ENCODE measurements around the gene HAND1.

HAND1 gene

DNA sequence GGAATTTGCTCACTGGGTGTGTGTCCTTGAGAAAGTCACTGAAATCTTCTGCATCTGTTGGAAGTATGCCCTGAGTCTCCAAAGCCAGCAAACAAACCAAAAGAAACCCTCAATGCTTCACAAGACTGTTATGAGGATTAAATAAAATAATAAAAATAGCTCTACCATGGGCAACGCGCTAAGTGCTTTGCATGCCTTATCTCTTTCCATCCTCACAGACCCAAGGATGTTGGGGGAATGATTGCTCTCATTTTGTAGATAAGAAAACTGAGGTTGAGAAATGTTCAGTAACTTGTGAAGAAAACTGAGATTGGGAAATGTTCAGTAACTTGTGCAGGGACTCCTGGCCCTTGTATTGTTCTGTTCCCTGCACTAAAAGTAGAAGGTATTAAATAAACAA lies 7.9 kb downstream of the HAND1 start:
- DNase-seq (ENCODE audit: low read depth in 2 of 2) = no peak
- no peak overlapping the region for H3K4me3 ChIP-seq (replicated peaks in 1 of 2; ENCODE audit: low read depth in 2 of 2, low read length in 2 of 2)
- TF ChIP-seq, protein P1, sequence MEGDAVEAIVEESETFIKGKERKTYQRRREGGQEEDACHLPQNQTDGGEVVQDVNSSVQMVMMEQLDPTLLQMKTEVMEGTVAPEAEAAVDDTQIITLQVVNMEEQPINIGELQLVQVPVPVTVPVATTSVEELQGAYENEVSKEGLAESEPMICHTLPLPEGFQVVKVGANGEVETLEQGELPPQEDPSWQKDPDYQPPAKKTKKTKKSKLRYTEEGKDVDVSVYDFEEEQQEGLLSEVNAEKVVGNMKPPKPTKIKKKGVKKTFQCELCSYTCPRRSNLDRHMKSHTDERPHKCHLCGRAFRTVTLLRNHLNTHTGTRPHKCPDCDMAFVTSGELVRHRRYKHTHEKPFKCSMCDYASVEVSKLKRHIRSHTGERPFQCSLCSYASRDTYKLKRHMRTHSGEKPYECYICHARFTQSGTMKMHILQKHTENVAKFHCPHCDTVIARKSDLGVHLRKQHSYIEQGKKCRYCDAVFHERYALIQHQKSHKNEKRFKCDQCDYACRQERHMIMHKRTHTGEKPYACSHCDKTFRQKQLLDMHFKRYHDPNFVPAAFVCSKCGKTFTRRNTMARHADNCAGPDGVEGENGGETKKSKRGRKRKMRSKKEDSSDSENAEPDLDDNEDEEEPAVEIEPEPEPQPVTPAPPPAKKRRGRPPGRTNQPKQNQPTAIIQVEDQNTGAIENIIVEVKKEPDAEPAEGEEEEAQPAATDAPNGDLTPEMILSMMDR (IDR thresholded peaks at IDR 0.05; ENCODE audit: low read depth, low read length) = no peak

DNA sequence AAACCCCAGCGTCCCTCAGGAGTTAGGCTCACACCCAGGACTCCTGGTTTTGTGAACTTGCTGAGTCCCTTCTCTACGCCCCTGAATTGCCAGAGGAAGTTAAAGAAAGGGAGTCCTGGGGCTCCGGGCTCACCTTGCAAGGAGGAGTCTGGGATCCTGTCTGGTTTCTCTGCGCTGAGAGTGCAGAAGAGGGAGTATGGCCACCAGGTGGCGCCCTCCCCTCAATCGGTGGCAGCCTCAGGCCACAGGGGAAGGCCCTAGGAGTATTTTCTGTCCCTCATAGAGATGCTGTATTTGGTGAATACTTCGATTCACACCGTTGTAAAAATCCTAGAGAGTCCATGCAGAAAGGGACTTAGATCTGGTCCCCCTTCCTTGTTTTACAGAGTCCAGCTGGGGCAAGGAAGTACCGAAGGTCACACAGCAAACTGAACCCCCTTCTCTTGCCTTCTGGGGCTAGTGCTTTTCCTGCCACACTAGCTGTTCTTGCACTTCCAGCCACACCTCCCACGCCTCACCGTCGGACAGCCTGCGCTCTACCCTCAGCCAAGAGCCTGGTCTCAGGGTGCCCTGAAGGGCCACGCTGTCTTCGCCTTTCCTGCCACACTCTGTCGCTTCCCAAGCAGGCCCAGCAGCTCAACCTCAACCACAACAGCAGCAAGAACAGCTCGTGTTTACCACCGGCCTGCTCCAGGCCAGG lies 10.2 kb downstream of the HAND1 start:
- no peak overlapping the region for H3K4me3 ChIP-seq (replicated peaks in 1 of 2; ENCODE audit: low read depth in 2 of 2, low read length in 2 of 2)
- DNase-seq (ENCODE audit: low read depth in 2 of 2) = peak; percentile 75
- TF ChIP-seq, protein P1 (IDR thresholded peaks at IDR 0.05; ENCODE audit: low read depth, low read length) = peak; percentile 87

DNA sequence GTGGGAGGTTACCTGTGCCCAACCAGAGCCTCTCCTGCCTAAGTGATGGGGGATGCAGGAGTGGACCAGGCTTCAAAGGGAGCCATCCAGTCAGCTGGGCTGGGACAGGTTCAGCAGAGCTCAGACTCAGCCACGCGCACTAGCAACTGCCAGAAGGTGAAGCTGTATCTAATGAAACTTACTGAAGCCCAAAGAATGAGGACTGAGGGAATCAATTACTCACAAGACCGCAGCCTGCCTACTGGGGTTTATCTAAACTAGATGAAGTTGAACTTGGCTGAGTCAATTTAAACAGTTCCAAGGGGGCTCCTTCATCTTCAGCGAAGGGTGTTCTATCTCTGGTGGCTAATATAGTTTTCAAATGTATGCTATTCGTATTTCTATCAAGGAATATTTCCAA lies 11.4 kb downstream of the HAND1 start:
- H3K4me3 ChIP-seq (replicated peaks in 1 of 2; ENCODE audit: low read depth in 2 of 2, low read length in 2 of 2) = no peak overlapping the region
- DNase-seq (ENCODE audit: low read depth in 2 of 2) = no peak
- TF ChIP-seq, protein P1 (IDR thresholded peaks at IDR 0.05; ENCODE audit: low read depth, low read length) = no peak

DNA sequence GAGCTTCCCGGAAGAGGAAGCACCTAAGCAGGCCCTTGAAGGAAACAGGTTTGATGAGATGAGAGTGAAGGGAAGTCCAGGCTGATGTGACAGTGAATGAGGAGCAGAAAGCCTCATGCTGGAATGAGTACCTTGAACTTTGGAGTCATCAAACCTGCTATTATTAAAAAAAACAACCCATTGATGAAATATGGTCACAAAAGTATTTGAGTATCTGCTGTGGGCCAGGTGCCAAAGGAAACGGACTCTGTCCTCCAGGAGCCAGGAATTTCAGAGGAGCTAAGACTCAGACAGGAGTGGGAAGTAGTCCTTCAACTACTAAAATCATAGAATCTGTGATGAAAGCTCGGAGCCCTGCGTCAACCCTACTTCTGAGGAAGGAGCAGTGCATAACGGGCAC lies 11.9 kb downstream of the HAND1 start:
- no peak overlapping the region for H3K4me3 ChIP-seq (replicated peaks in 1 of 2; ENCODE audit: low read depth in 2 of 2, low read length in 2 of 2)
- TF ChIP-seq, protein P1 (IDR thresholded peaks at IDR 0.05; ENCODE audit: low read depth, low read length) = no peak

DNA sequence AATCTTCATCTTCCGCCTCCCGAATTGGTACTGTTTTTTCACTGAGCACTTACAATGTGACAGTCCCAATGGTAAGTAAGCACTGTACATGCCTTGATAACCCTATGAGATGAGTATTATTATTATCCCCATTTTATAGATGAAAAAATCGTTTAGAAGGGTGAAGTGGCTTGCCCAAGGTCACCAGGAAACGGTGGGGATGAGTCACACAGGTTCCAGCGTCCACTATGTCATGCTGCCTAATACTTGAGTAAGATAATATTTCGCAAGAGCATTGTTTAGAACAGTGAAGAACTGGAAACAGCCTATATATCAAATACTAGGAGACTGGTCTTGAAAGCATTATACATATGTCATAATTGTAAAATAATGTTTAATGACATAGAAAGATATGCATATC lies 12.9 kb downstream of the HAND1 start:
- peak; percentile 76 to 90 for DNase-seq (ENCODE audit: low read depth in 2 of 2)

More for the DNA sequence above, 11.9 kb downstream of the HAND1 start:
- DNase-seq (ENCODE audit: low read depth in 2 of 2) = no peak

DNA sequence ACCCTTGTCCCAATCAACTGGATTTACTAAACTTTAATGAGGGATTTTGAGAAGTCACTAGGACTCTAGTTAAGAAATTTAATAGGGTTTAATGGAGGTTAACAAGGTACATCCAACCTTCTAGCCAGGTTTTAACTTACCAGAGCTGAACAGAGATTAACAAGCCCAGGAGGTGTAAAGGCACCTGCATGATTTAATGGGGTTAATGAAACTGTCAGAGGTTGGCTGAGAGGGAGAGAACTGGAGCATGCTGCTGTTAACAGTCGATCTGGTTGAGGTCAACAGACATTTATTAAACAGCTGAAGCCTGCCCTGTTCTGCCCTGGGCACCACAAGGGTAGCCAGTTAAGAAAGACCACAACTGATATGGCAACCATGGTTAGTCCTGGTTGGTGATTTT lies 13.6 kb downstream of the HAND1 start:
- DNase-seq (ENCODE audit: low read depth in 2 of 2) = no peak
- H3K4me3 ChIP-seq (replicated peaks in 1 of 2; ENCODE audit: low read depth in 2 of 2, low read length in 2 of 2) = no peak overlapping the region
- TF ChIP-seq, protein P1 (IDR thresholded peaks at IDR 0.05; ENCODE audit: low read depth, low read length) = no peak

More for the DNA sequence above, 12.9 kb downstream of the HAND1 start:
- TF ChIP-seq, protein P1 (IDR thresholded peaks at IDR 0.05; ENCODE audit: low read depth, low read length) = no peak
- no peak overlapping the region for H3K4me3 ChIP-seq (replicated peaks in 1 of 2; ENCODE audit: low read depth in 2 of 2, low read length in 2 of 2)

DNA sequence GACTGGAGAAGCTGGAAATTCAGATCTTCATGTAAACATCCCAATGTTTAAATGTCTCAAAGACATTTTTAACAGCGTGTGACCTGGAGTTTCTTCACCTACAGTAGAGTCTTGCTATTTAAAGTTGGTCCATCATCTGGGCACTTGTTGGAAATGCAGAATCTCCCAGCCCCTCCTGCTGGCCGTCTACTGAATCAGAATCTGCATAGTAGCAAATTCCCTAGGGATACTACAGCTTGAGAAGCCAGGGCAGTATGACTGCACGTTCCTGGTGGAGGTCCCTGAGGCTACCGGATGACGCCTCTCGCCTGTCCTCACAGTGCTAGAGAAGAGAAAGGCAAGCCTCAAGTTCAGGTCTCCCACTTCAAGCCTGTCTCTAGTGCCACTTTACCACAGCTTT lies 16.5 kb downstream of the HAND1 start:
- no peak overlapping the region for H3K4me3 ChIP-seq (replicated peaks in 1 of 2; ENCODE audit: low read depth in 2 of 2, low read length in 2 of 2)
- peak; percentile 60 to 79 for DNase-seq (ENCODE audit: low read depth in 2 of 2)
- TF ChIP-seq, protein P1 (IDR thresholded peaks at IDR 0.05; ENCODE audit: low read depth, low read length) = peak; percentile 40
